Activated T-helper 1 cell treated with anti-CD3 and anti-CD28 coated beads, Interleukin-12 subunit alpha, Interleukin-12 subunit beta, Interleukin-2, Interleukin-4 antibody, amounts not matched to agents 30 ng/mL and 10 ng/mL and 1 ng/mL, durations not matched to agents 14 hours and 24 hours and 36 hours (primary cell): ENCODE results near the gene ACSM5. TPM values are rescaled to one million over a fixed set of nuclear protein-coding genes. Genes with fewer than 3 reads are reported as not detected.
"Not testable (repeated sequence)": the region's sequence is repeated elsewhere in the genome, so short reads cannot be mapped to it uniquely, and the experiment has no call there.

Experiments
- DNase-seq: peaks from one replicate; pipeline ENCODE4 v3.0.0; 2021; ENCODE audit warnings: low spot score
- H3K27ac Mint-ChIP-seq: one replicate; pipeline ENCODE4 v1.8.0; 2021; ENCODE audit warnings: mild to moderate bottlenecking, mixed read lengths
- H3K27me3 Mint-ChIP-seq: one replicate; pipeline ENCODE4 v1.8.0; 2022; ENCODE audit warnings: mild to moderate bottlenecking, moderate library complexity, mixed read lengths; ENCODE audit not compliant: insufficient read depth
- H3K36me3 Mint-ChIP-seq: one replicate; pipeline ENCODE4 v1.8.0; 2021; ENCODE audit warnings: low read depth, mixed read lengths
- H3K4me1 Mint-ChIP-seq: one replicate; pipeline ENCODE4 v1.8.0; 2021; ENCODE audit warnings: low read depth, mixed read lengths
- H3K4me3 Mint-ChIP-seq: one replicate; pipeline ENCODE4 v1.8.0; 2021; ENCODE audit warnings: mild to moderate bottlenecking, moderate library complexity, mixed read lengths
- H3K9me3 Mint-ChIP-seq: one replicate; pipeline ENCODE4 v1.8.0; 2021; ENCODE audit warnings: mixed read lengths
- intact Hi-C: fragments of 100-400 bp; cut with micrococcal nuclease; formaldehyde crosslinking; loops from one replicate; pipeline ENCODE4 v1.15.1; 2024
- total RNA-seq: library from RNA; stranded (reverse); gene quantifications from 2 replicates; pipeline ENCODE4 v1.2.3, GENCODE V29; 2022

ACSM5 gene
- total RNA-seq, 1 donor from 2014 or later: not detected

DNA sequence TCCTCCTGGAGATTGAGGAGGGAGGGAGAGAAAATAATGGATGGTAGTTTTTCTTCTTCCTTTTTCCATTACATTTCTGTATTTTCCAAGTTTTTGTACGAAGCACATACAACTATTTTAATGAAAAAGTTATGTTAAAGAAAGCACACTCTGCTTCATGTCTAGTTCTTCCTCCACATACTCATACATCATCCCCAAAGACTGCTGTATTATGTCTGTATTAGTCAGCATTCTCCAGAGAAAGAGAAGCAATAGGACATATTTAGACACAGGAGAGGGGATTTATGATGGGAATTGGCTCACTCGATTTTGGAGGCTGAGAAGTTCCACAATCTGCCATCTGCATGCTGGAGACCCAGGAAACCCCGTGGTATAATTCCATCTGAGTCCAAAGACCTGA lies 31.9 kb downstream of the ACSM5 start:
- no peak overlapping the region for H3K27ac Mint-ChIP-seq

DNA sequence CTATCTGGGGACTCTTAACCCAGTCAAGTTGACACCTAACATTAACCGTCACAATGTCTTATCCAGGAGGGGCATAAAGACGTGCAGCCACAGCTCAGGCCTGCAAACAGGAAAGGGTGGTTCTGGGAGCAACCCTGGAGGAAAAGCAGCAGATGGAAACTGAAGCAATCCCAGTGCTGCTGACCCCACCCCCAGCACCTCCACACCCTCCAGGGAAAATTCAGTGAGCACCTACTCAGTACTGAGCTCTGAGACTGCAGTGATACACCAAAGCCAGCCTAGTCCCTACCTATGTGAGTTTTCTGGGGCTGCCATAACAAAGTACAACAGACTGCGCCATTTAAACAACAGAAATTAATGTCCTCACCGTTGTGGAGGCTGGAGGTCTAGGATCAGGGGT lies 32.5 kb downstream of the ACSM5 start:
- H3K9me3 Mint-ChIP-seq, H3K27me3 Mint-ChIP-seq, DNase-seq, H3K4me1 Mint-ChIP-seq, H3K27ac Mint-ChIP-seq, intact Hi-C loops, H3K36me3 Mint-ChIP-seq, H3K4me3 Mint-ChIP-seq: not testable (repeated sequence)

More for the DNA sequence above, 31.9 kb downstream of the ACSM5 start:
- no peak for DNase-seq
- Mint-ChIP-seq H3K4me1 (no peaks in the 10 kb centered on the region), H3K4me3 (no peak overlapping the region), H3K36me3 (no peaks in the 10 kb centered on the region), H3K9me3 (no peaks in the 10 kb centered on the region), H3K27me3 (no peaks in the 10 kb centered on the region)
- intact Hi-C loops: no loop called here

DNA sequence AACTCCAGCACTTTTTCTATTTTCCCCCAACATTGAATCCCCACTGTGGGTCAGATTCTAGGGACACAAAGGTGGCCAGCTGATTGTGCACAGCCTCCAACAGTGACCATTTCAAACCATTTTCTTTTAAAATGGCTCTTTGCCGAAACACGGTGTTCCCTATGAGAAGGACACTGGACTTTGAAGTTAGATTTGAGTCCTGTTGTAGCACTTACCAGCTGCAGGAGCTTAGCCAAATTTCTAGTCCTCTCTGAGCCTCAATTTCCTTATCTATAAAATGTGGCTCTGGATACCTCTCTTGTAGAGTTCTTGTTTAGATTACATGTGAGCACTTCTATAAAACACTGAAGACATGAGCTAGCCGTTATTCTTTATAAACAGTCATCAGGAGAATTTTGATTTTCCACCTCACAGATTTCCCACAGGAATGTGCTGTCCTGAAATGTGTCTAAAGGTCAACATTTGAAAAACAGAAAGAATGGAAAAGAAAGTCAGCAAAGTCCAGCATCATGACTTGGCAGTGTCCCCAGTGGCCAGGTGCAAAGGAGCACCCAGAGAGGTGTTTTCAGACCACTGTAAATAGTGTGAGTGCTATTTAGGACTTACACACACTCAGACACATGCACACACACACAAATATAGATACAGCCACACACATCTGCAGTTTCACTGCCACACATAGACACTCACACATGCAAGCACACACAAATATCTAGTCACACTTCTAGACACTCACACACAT lies 37.5 kb downstream of the ACSM5 start:
- H3K27me3 Mint-ChIP-seq, DNase-seq, H3K4me3 Mint-ChIP-seq, H3K36me3 Mint-ChIP-seq, H3K4me1 Mint-ChIP-seq, intact Hi-C loops, H3K27ac Mint-ChIP-seq, H3K9me3 Mint-ChIP-seq: not testable (repeated sequence)

DNA sequence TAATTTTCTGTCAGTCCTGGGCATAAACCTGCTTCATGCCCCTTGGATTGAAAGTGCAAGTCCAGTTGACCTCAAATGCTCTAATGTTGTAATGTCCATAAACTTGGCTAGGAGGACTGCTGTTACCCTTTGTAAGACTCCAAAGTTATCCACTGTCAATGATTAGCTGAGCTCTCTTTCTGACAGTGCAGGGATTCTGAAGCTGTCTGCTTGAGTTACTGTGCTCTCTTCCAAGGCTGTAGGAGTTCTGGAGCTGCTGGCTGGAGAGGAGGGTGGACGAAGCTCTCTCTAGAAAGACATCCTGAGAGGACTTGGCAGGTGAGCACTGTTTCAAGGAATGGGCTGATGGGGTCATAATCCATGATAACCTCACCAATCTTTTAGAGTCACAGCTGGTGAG lies 42.0 kb downstream of the ACSM5 start, which contains the start of gene ACSM2A:
Gene ACSM2A (plus strand): TSS at position 158 of the 400 bp plus-strand sequence. CDS start 8,594 bp downstream, outside the sequence.
- intact Hi-C loops, H3K4me1 Mint-ChIP-seq, DNase-seq, H3K27me3 Mint-ChIP-seq, H3K9me3 Mint-ChIP-seq, H3K27ac Mint-ChIP-seq, H3K36me3 Mint-ChIP-seq, H3K4me3 Mint-ChIP-seq: not testable (repeated sequence)

DNA sequence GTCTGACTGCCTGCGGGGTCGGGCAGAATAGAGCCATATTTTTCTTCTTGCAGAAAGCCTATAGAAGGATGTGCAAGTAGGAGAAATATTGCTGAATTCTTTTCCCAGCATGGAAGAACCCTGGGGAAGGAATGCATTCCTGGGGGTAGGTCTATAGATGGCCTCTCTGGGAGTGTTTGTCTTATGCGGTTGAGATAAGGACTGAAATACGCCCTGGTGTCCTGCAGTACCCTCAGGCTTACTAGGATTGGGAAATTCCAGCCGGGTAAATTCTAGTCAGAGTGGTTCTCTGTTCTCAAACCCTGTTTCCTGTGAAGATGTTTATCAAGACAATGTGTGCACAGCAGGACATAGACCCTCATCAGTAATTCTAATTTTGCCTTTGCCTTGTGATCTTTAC lies 44.3 kb downstream of the ACSM5 start:
- H3K27me3 Mint-ChIP-seq, H3K36me3 Mint-ChIP-seq, H3K9me3 Mint-ChIP-seq, H3K27ac Mint-ChIP-seq, intact Hi-C loops, H3K4me3 Mint-ChIP-seq, DNase-seq, H3K4me1 Mint-ChIP-seq: not testable (repeated sequence)

DNA sequence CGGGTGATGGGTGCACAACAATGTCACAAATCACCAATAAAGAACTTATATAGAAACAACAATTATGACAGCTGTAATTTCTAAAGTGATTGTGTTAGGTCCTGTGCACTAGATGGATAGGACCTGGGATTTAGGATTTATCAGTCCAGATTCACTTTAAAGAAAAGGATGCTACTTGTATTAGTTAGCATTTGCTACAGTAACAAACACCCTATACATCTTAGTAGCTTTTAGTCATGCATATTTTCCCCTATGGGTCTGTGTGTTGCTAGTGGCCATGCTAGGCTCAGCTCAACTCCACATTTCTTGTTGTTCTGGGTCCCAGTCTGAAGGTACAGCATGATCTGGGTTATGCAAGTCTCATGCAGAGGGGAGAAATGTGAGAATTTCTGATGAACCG lies 49.9 kb downstream of the ACSM5 start:
- H3K4me1 Mint-ChIP-seq, H3K36me3 Mint-ChIP-seq, H3K27me3 Mint-ChIP-seq, DNase-seq, intact Hi-C loops, H3K9me3 Mint-ChIP-seq, H3K4me3 Mint-ChIP-seq, H3K27ac Mint-ChIP-seq: not testable (repeated sequence)

DNA sequence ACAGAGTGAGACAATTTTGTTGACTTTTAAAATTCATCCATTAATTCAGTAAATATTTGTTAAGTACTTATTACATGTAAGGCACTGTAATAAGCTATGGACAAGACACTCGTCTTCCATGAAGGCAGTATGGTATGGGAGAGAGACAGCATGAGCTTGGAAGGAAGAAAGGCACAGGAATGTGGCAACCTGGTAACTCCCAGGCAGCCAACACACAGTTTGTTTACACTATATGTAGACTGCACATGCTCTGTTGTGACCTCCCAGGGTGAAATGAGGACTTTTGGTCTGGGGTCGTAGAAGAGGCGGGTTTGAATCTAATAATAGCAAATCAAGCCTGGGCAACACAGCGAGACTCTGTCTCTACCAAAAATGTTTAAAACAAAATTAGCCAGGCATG lies 51.0 kb downstream of the ACSM5 start:
- DNase-seq, H3K4me3 Mint-ChIP-seq, H3K4me1 Mint-ChIP-seq, H3K36me3 Mint-ChIP-seq, H3K27me3 Mint-ChIP-seq, H3K27ac Mint-ChIP-seq, intact Hi-C loops, H3K9me3 Mint-ChIP-seq: not testable (repeated sequence)

DNA sequence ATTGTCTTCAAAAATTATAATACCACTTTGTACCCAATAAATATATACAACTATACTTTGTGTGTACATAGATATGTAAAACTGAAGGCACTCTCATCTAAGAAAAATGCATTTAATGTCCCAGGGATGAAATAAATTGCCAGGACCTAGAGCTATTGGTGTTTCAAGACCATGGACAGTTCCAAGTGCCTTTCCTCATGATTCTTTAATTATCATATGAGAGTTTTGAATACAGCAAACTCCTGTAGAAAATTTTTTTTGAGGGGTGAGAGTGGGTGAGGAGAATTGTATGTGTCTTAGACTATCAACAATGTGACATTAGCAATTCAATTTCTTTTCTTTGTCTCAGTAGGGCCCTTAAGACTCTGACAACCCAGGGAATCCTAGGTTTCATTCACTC lies 59.6 kb downstream of the ACSM5 start:
- intact Hi-C loops, H3K4me3 Mint-ChIP-seq, H3K9me3 Mint-ChIP-seq, H3K27me3 Mint-ChIP-seq, H3K4me1 Mint-ChIP-seq, DNase-seq, H3K36me3 Mint-ChIP-seq, H3K27ac Mint-ChIP-seq: not testable (repeated sequence)

DNA sequence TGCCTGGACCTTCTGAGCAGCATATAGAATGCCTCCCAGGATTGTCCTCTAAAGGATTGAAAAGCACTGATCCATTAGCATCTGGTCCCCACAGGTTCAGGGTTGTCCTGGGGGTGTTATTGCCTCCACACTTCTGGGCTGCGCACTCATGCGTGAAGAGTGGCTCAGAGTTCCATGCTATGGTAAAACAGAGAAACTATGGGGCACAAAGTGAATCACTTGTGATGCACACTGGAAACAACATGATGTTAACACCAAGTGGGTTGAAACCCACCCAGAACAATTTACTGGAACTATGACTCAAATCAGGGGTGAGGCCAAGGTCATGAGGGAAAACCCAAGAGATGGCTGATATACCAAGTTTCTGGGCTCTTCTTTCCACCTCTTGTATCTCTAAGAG lies 60.6 kb downstream of the ACSM5 start:
- H3K4me3 Mint-ChIP-seq, H3K9me3 Mint-ChIP-seq, DNase-seq, H3K27ac Mint-ChIP-seq, H3K27me3 Mint-ChIP-seq, intact Hi-C loops, H3K4me1 Mint-ChIP-seq, H3K36me3 Mint-ChIP-seq: not testable (repeated sequence)

DNA sequence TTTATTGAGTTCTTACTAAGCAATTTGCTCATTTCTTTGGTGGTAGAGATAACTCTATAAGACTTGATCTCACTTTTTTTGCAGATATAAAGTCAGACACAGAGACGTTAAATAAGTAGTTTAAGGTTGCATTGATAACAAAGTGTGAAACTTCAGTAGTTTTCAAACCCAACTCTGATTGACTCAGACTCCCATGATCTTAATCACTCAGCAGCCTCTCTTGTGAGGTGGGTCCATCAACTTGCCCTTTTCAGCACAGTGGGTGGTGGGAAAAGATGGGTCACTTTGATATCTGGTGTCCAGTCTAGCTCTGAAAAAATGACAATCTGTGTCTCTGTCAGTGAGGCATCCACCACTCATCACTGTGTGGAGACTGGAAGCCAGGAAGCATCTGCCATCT lies 61.4 kb downstream of the ACSM5 start:
- H3K9me3 Mint-ChIP-seq, DNase-seq, intact Hi-C loops, H3K27ac Mint-ChIP-seq, H3K4me3 Mint-ChIP-seq, H3K4me1 Mint-ChIP-seq, H3K36me3 Mint-ChIP-seq, H3K27me3 Mint-ChIP-seq: not testable (repeated sequence)

DNA sequence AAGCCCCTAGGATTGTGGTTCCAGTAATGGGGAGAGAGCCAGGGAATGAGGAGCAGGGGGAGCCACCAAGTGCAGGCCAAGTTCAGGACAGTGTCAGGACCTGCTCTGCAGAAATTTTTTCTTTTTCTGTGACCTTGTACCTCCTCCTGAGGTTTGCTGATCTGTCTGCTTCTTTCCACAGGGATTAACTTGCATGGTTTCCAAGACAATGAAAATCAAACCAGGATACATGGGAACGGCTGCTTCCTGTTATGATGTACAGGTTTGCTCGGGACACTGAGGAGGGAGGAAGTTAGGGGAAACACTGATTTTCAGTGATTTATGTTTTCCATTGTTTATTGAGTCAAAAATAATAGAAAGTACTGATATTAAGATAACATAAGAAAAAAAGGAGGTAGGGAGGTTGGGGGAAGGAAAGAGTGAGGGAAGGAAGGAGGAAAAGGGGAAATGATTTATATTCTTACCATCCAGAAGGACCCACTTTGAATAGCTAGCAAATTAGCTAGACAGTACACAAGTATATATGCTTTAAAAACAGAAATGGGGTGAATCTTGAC lies 67.9 kb downstream of the ACSM5 start:
- H3K9me3 Mint-ChIP-seq, intact Hi-C loops, DNase-seq, H3K4me3 Mint-ChIP-seq, H3K36me3 Mint-ChIP-seq, H3K4me1 Mint-ChIP-seq, H3K27ac Mint-ChIP-seq, H3K27me3 Mint-ChIP-seq: not testable (repeated sequence)

DNA sequence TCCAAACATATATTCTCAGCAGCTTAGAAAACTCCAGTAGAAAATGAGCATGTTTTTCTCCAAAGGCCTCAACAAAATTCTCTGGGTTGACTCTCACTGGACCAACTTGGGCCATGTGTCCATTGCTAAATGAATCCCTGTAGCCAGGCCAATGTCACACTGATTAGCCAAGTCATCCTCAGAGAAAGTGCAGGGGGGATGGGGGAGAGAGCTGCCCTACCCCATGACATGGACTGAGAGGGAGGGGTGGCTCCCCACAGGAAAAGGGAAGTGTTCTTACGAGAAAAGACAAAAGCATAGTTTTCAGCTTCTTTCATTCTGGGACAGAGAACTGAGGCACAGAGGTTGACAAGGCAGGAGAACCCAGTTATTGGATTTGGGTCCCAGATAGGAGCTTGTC lies 74.7 kb downstream of the ACSM5 start:
- H3K27ac Mint-ChIP-seq, H3K27me3 Mint-ChIP-seq, H3K36me3 Mint-ChIP-seq, H3K4me3 Mint-ChIP-seq, intact Hi-C loops, H3K9me3 Mint-ChIP-seq, DNase-seq, H3K4me1 Mint-ChIP-seq: not testable (repeated sequence)

DNA sequence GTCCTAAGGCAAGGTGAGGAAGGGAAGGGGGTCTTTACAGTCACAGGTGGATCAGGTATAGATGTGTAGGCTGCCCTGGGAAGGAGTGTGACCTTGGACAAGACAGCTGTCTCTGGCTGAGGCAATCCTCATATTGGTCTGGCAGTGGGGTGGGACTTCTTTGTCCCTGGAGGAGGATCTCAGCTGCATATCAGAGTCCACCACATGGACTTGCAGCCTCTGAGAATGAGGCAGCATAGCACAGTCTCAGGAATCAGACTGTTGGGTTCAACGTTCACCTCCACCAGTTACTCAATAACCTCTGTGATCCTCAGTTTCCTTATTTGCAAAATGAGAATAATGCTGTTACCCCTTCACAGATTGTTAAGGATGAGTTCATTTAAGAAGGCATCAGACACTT lies 75.4 kb downstream of the ACSM5 start:
- no peak for DNase-seq
- intact Hi-C loops: no loop called here
- no peak overlapping the region for H3K4me3 Mint-ChIP-seq
- no peaks in the 10 kb centered on the region for H3K36me3 Mint-ChIP-seq
- H3K9me3 Mint-ChIP-seq: no peaks in the 10 kb centered on the region
- no peaks in the 10 kb centered on the region for H3K4me1 Mint-ChIP-seq
- H3K27me3 Mint-ChIP-seq: peaks cover 3% of the 10 kb centered on the region
- H3K27ac Mint-ChIP-seq: no peak overlapping the region

DNA sequence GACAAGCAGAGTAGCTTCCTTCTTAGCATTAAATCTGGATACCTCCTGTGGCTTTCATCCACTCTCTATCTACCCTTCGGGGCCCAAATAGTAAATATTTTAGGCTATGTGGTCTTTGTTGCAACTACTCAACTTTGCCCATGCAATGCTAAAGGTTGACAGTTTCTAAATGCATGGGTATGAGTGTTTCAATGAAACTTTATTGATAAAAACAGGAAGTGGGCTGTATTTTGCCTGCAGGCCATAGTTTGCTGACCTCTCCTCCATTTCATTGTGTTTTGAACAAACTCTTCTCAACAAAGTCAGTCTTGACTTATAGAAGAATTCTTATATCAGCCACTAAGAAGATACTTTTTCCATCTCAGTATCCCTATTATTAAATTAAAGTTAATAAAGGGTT lies 76.1 kb downstream of the ACSM5 start:
- Mint-ChIP-seq H3K4me1 (no peaks in the 10 kb centered on the region), H3K4me3 (no peak overlapping the region), H3K27ac (no peak overlapping the region), H3K27me3 (peaks cover 3% of the 10 kb centered on the region), H3K36me3 (no peaks in the 10 kb centered on the region), H3K9me3 (no peaks in the 10 kb centered on the region)
- DNase-seq: no peak
- intact Hi-C loops: no loop called here
